T-helper 1 cell treated with Interleukin-12 subunit alpha and Interleukin-12 subunit beta and Interleukin-4 antibody, amounts not matched to agents 30 μg/mL and 1 μg/mL, for 36 hours (primary cell): Measurements from ENCODE around the gene FAP.

Experiments
- H3K27ac Mint-ChIP-seq: one replicate; pipeline ENCODE4 v1.8.0; 2021; ENCODE audit warnings: mild to moderate bottlenecking, mixed read lengths
- H3K27me3 Mint-ChIP-seq: one replicate; pipeline ENCODE4 v1.8.0; 2021; ENCODE audit warnings: low read depth, mixed read lengths
- H3K36me3 Mint-ChIP-seq: one replicate; pipeline ENCODE4 v1.8.0; 2021; ENCODE audit warnings: low read depth, mixed read lengths
- H3K4me1 Mint-ChIP-seq: one replicate; pipeline ENCODE4 v1.8.0; 2021; ENCODE audit warnings: low read depth, mixed read lengths
- H3K4me3 Mint-ChIP-seq: one replicate; pipeline ENCODE4 v1.8.0; 2021; ENCODE audit warnings: mild to moderate bottlenecking, moderate library complexity, mixed read lengths
- H3K9me3 Mint-ChIP-seq: one replicate; pipeline ENCODE4 v1.8.0; 2021; ENCODE audit warnings: mixed read lengths

The FAP gene

GRCh38 chr2:162152147-162152546 lies 91.1 kb downstream of the FAP start, which contains the start of gene GCG:
Gene GCG (minus strand): TSS chr2:162152247. CDS start chr2:162149178, 3,069 bp downstream.
- H3K27me3 Mint-ChIP-seq: peaks cover 60% of the 10 kb centered on the region
- no peaks in the 10 kb centered on the region for H3K36me3 Mint-ChIP-seq
- H3K4me3 Mint-ChIP-seq: no peak within 1 kb of the TSS
- H3K4me1 Mint-ChIP-seq: peaks cover 6% of the 10 kb centered on the region
- H3K9me3 Mint-ChIP-seq: no peaks in the 10 kb centered on the region
- H3K27ac Mint-ChIP-seq: no peak within 1 kb of the TSS

- H3K9me3 Mint-ChIP-seq: no peaks in the 10 kb centered on the region
- no peaks in the 10 kb centered on the region for H3K36me3 Mint-ChIP-seq
- no peak overlapping the region for H3K27ac Mint-ChIP-seq
- peaks cover 63% of the 10 kb centered on the region for H3K27me3 Mint-ChIP-seq
- H3K4me3 Mint-ChIP-seq: no peak overlapping the region
- H3K4me1 Mint-ChIP-seq: peaks cover 6% of the 10 kb centered on the region
Measured at GRCh38 chr2:162149940-162150339, 93.3 kb downstream of the FAP start.

- H3K27ac Mint-ChIP-seq: no peak overlapping the region
- no peaks in the 10 kb centered on the region for H3K9me3 Mint-ChIP-seq
- H3K4me3 Mint-ChIP-seq: no peak overlapping the region
- peaks cover 6% of the 10 kb centered on the region for H3K4me1 Mint-ChIP-seq
- H3K36me3 Mint-ChIP-seq: no peaks in the 10 kb centered on the region
- H3K27me3 Mint-ChIP-seq: peaks cover 63% of the 10 kb centered on the region
Measured at GRCh38 chr2:162149466-162149865, 93.8 kb downstream of the FAP start.

- H3K4me1 Mint-ChIP-seq: peaks cover 3% of the 10 kb centered on the region
- H3K9me3 Mint-ChIP-seq: no peaks in the 10 kb centered on the region
- no peaks in the 10 kb centered on the region for H3K36me3 Mint-ChIP-seq
- H3K27ac Mint-ChIP-seq: no peak overlapping the region
- no peak overlapping the region for H3K4me3 Mint-ChIP-seq
- H3K27me3 Mint-ChIP-seq: peaks cover 58% of the 10 kb centered on the region
Measured at GRCh38 chr2:162148956-162149355, 94.3 kb downstream of the FAP start.

- H3K27me3 Mint-ChIP-seq: peaks cover 56% of the 10 kb centered on the region
- H3K27ac Mint-ChIP-seq: no peak overlapping the region
- H3K4me1 Mint-ChIP-seq: no peaks in the 10 kb centered on the region
- H3K4me3 Mint-ChIP-seq: no peak overlapping the region
- no peaks in the 10 kb centered on the region for H3K9me3 Mint-ChIP-seq
- no peaks in the 10 kb centered on the region for H3K36me3 Mint-ChIP-seq
Measured at GRCh38 chr2:162143969-162144368, 99.3 kb downstream of the FAP start.

GRCh38 chr2:162138310-162138709 lies 104.9 kb downstream of the FAP start:
- Mint-ChIP-seq H3K4me1 (no peaks in the 10 kb centered on the region), H3K27ac (no peak overlapping the region), H3K27me3 (peaks cover 46% of the 10 kb centered on the region), H3K4me3 (no peak overlapping the region), H3K36me3 (no peaks in the 10 kb centered on the region), H3K9me3 (no peaks in the 10 kb centered on the region)

- Mint-ChIP-seq H3K36me3 (no peaks in the 10 kb centered on the region), H3K4me3 (no peak overlapping the region), H3K9me3 (no peaks in the 10 kb centered on the region), H3K27me3 (peaks cover 17% of the 10 kb centered on the region), H3K4me1 (peaks cover 23% of the 10 kb centered on the region), H3K27ac (no peak overlapping the region)
Measured at GRCh38 chr2:162127422-162127821, 115.8 kb downstream of the FAP start.

GRCh38 chr2:162126527-162126926 lies 116.7 kb downstream of the FAP start:
- Mint-ChIP-seq H3K27ac (no peak overlapping the region), H3K9me3 (no peaks in the 10 kb centered on the region)

GRCh38 chr2:162126111-162126519 lies 117.1 kb downstream of the FAP start:
- Mint-ChIP-seq H3K27ac (no peak overlapping the region), H3K4me1 (peaks cover 23% of the 10 kb centered on the region), H3K9me3 (no peaks in the 10 kb centered on the region), H3K4me3 (no peak overlapping the region), H3K27me3 (peaks cover 14% of the 10 kb centered on the region), H3K36me3 (no peaks in the 10 kb centered on the region)

More at GRCh38 chr2:162126527-162126926, 116.7 kb downstream of the FAP start:
- Mint-ChIP-seq H3K36me3 (no peaks in the 10 kb centered on the region), H3K27me3 (peaks cover 14% of the 10 kb centered on the region), H3K4me1 (peaks cover 23% of the 10 kb centered on the region), H3K4me3 (no peak overlapping the region)

GRCh38 chr2:162125138-162125537 lies 118.1 kb downstream of the FAP start:
- H3K4me1 Mint-ChIP-seq: peaks cover 23% of the 10 kb centered on the region
- no peak overlapping the region for H3K4me3 Mint-ChIP-seq
- H3K36me3 Mint-ChIP-seq: no peaks in the 10 kb centered on the region
- H3K27me3 Mint-ChIP-seq: peaks cover 9% of the 10 kb centered on the region
- no peak overlapping the region for H3K27ac Mint-ChIP-seq
- H3K9me3 Mint-ChIP-seq: no peaks in the 10 kb centered on the region

GRCh38 chr2:162123806-162124758 lies 119.2 kb downstream of the FAP start:
- Mint-ChIP-seq H3K9me3 (no peaks in the 10 kb centered on the region), H3K27me3 (no peaks in the 10 kb centered on the region), H3K36me3 (no peaks in the 10 kb centered on the region), H3K27ac (no peak overlapping the region), H3K4me3 (no peak overlapping the region), H3K4me1 (peaks cover 23% of the 10 kb centered on the region)
